Measurements from ENCODE around the gene RAD52. TPM values are rescaled to one million over a fixed set of nuclear protein-coding genes. Genes with fewer than 3 reads are reported as not detected.

The RAD52 gene
- total RNA-seq, 2 donors from 2014 or later: 7.4 to 8.8 TPM

- Histone ChIP-seq H3K36me3 (no peaks in the 10 kb centered on the region), H3K4me1 (no peaks in the 10 kb centered on the region), H3K27ac (no peak overlapping the region), H3K9me3 (no peaks in the 10 kb centered on the region), H3K4me3 (no peak overlapping the region), H3K27me3 (no peaks in the 10 kb centered on the region)
- no peak for TF ChIP-seq CTCF (IDR thresholded peaks at IDR 0.05)
- no peak for DNase-seq (ENCODE audit: low spot score)
Observed at GRCh38 chr12:971991-972390, 22.5 kb upstream of the RAD52 start.

- H3K27ac ChIP-seq: no peak overlapping the region
- no peaks in the 10 kb centered on the region for H3K36me3 ChIP-seq
- TF ChIP-seq CTCF (IDR thresholded peaks at IDR 0.05): no peak
- no peak overlapping the region for H3K4me3 ChIP-seq
- no peaks in the 10 kb centered on the region for H3K4me1 ChIP-seq
- no peaks in the 10 kb centered on the region for H3K9me3 ChIP-seq
- DNase-seq (ENCODE audit: low spot score): no peak
- H3K27me3 ChIP-seq: no peaks in the 10 kb centered on the region
Observed at GRCh38 chr12:969821-970220, 20.3 kb upstream of the RAD52 start.

GRCh38 chr12:968545-968944, 19.1 kb upstream of the RAD52 start:
- Histone ChIP-seq H3K9me3 (no peaks in the 10 kb centered on the region), H3K27me3 (no peaks in the 10 kb centered on the region), H3K4me1 (no peaks in the 10 kb centered on the region), H3K4me3 (no peak overlapping the region), H3K27ac (no peak overlapping the region), H3K36me3 (no peaks in the 10 kb centered on the region)
- TF ChIP-seq CTCF (IDR thresholded peaks at IDR 0.05): no peak
- no peak for DNase-seq (ENCODE audit: low spot score)

GRCh38 chr12:967641-968040, 18.1 kb upstream of the RAD52 start:
- H3K4me1 ChIP-seq: no peaks in the 10 kb centered on the region
- no peaks in the 10 kb centered on the region for H3K36me3 ChIP-seq
- H3K4me3 ChIP-seq: no peak overlapping the region
- no peak overlapping the region for H3K27ac ChIP-seq
- no peak for TF ChIP-seq CTCF (IDR thresholded peaks at IDR 0.05)
- no peaks in the 10 kb centered on the region for H3K9me3 ChIP-seq
- no peak for DNase-seq (ENCODE audit: low spot score)
- no peaks in the 10 kb centered on the region for H3K27me3 ChIP-seq

GRCh38 chr12:966724-967123, 17.2 kb upstream of the RAD52 start:
- H3K27ac ChIP-seq: no peak overlapping the region
- no peaks in the 10 kb centered on the region for H3K4me1 ChIP-seq
- H3K36me3 ChIP-seq: no peaks in the 10 kb centered on the region
- DNase-seq (ENCODE audit: low spot score): no peak
- no peak for TF ChIP-seq CTCF (IDR thresholded peaks at IDR 0.05)
- no peaks in the 10 kb centered on the region for H3K27me3 ChIP-seq
- no peaks in the 10 kb centered on the region for H3K9me3 ChIP-seq
- H3K4me3 ChIP-seq: no peak overlapping the region

GRCh38 chr12:958588-959123, 9.2 kb upstream of the RAD52 start:
- no peak for DNase-seq (ENCODE audit: low spot score)
- Histone ChIP-seq H3K9me3 (no peaks in the 10 kb centered on the region), H3K27me3 (no peaks in the 10 kb centered on the region), H3K4me1 (no peaks in the 10 kb centered on the region), H3K36me3 (no peaks in the 10 kb centered on the region), H3K27ac (no peak overlapping the region), H3K4me3 (no peak overlapping the region)
- TF ChIP-seq CTCF (IDR thresholded peaks at IDR 0.05): no peak

All from right atrium auricular region (tissue), 2 donors.